GM19351 (cell line): ENCODE data around the gene IL1RAPL1.

ENCODE experiments used
- ATAC-seq: cut with Tn5 transposase; IDR thresholded peaks from one replicate; pipeline ENCODE4 v1.9.1; 2021; ENCODE audit warnings: mild to moderate bottlenecking, moderate library complexity; ENCODE audit not compliant: unreplicated experiment

The IL1RAPL1 gene

DNA sequence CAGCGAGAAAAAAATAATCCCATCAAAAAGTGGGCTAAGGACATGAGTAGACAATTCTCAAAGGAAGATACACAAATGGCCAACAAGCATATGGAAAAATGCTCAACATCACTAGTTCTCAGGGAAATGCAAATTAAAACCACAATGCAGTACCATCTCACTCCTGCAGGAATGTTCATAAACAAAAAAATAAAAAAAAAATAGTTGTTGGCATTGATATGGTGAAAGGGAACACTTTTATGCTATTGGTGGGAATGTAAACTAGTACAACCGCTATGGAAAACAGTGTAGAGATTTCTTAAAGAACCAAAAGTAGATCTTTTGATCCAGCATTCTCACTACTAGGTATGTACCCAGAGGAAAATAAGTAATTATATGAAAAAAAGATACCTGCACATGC lies 1119.8 kb downstream of the IL1RAPL1 start:
- no peak for ATAC-seq

GRCh38 chrX:29721152-29721551 lies 1133.9 kb downstream of the IL1RAPL1 start:
- no peak for ATAC-seq

GRCh38 chrX:29724316-29724715 lies 1137.1 kb downstream of the IL1RAPL1 start:
- ATAC-seq: peak; percentile 42

GRCh38 chrX:29726811-29727210 lies 1139.6 kb downstream of the IL1RAPL1 start:
- no peak for ATAC-seq

GRCh38 chrX:29728639-29729038 lies 1141.4 kb downstream of the IL1RAPL1 start:
- no peak for ATAC-seq

GRCh38 chrX:29744966-29745365 lies 1157.7 kb downstream of the IL1RAPL1 start:
- no peak for ATAC-seq

DNA sequence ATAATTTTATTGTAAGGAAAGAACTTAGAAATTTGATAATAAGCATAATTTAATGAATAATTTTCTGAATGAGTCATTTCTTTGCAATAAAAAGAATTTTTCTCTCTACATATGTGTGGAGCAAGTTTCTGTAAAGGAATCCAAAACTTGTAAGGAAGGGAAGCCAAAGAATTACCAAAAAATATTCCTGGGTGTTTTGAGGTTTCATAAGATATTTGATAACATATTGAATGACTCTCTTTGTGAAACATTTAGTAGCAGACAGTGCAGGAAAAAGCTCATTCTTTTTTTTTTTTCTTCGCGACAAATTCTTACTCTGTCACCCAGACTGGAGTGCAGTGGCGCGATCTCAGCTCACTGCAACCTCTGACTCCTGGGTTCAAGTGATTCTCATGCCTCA lies 1159.1 kb downstream of the IL1RAPL1 start:
- ATAC-seq: no peak

- ATAC-seq: no peak
Observed at GRCh38 chrX:29762006-29762405, 1174.8 kb downstream of the IL1RAPL1 start.

DNA sequence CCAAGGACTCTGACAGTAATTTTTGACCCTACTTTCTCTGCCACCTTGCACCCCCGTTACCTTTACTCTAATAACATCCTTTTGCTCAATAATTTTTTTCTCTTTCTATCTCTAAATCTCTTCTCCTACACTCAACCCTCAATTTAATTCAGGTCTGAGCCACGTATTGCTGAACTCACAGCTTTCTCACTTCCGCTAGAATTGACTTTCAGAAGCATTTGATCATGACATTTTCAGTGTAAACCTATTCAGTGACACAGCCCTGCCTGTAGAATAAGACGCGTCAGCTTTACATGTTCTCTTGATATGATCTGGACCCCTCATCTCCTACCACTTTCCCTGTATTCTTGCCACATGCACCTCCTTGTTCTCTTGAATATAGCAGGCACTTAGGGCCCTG lies 1188.6 kb downstream of the IL1RAPL1 start:
- no peak for ATAC-seq

- ATAC-seq: no peak
Observed at GRCh38 chrX:29787656-29788055, 1200.4 kb downstream of the IL1RAPL1 start.

GRCh38 chrX:29788991-29789699 lies 1201.9 kb downstream of the IL1RAPL1 start:
- ATAC-seq: no peak

- no peak for ATAC-seq
Observed at GRCh38 chrX:29792335-29792734, 1205.1 kb downstream of the IL1RAPL1 start.

- no peak for ATAC-seq
Observed at GRCh38 chrX:29797156-29797555, 1209.9 kb downstream of the IL1RAPL1 start.

DNA sequence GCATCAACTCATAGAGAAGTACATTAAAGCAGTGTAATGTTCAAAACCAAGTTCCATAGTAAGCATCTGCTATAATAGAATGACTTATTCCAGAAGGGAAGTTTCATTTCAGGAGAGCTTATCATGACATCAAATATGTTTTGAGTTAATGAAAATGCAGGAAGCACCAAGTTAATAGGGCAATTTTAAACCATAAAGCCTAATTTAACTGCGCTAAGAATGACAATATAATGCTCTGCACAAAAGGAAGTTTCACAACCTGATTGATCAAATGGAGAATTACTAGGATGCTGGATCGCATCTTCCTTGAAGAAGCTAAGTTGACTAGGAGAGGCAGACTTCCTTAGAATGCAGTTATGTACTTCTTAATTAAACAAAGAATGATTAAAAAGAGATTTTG lies 1211.2 kb downstream of the IL1RAPL1 start:
- ATAC-seq: no peak

DNA sequence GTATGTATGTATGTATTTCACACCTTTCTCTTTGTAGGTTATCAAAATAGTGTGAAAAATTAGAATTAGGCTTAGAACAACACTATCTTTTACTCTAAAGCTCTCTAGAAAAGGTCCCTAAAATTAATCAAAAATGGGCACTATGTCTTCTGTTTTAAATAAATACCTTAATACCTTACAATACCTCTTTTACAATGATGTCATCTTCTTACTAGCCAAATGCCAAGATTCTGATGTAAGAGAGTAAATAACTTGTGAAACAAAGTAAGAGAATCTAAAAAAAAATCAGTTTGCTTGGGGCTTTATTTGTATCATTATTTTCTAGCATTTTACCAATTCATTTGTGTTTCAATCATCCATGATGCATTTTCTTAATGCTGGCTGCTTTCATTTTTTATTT lies 1225.9 kb downstream of the IL1RAPL1 start:
- no peak for ATAC-seq

- ATAC-seq: no peak
Observed at GRCh38 chrX:29824176-29824906, 1237.1 kb downstream of the IL1RAPL1 start.

- no peak for ATAC-seq
Observed at GRCh38 chrX:29826742-29827141, 1239.5 kb downstream of the IL1RAPL1 start.

DNA sequence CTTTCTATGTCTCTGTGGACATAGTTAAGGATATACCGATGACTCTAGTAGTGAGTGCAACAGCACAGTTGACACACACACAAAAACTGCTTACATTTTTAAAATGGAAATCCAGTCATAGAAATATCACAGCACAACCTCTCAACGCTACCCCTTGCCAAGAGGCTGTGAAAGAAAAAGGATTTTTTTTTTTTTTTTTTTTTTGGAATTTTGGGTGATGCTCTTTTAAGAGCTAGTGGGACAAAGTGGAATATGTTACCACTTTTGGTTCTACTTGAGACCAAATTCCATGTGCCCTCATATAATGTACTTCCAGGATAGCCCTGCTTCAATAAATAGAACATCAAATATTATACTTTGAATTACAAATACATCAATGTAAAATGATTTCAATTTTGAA lies 1247.1 kb downstream of the IL1RAPL1 start:
- ATAC-seq: no peak

DNA sequence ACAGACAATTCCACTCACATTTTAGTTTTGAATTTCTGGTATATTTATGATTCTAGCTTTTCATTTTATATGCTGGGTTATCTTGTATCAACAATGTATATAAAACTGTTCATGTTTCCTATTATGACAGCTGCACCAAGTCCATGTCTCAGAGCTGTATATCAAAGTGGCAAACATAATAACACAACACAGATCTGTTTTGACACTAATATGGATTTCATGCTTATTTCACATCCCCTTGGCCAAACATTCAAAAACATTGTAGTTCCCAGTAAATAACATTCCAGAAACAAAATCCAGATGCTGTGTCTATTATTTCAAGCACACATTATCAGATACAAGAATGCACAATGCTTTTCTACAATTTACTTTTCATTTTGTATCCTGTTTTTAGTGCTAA lies 1247.5 kb downstream of the IL1RAPL1 start:
- ATAC-seq: no peak

DNA sequence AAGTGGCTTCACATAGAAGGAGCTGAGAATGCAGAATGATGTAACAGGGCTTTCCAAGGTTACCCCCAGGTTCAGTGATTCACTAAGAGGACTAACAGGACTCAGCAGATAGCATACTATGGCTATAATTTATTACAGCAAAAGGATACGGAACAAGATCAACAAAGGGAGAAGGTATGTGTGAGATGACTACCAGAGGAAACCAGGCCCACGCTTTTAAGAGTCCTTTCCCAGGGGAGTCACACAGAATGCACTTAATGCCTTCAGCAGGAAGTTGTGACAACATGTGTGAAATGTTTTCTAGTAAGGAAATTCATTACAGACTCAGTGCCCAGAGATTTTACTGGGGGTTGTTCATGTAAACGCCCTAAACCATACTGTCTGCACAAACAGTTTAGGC lies 1254.5 kb downstream of the IL1RAPL1 start:
- ATAC-seq: peak; percentile 41

GRCh38 chrX:29842552-29842951 lies 1255.3 kb downstream of the IL1RAPL1 start:
- no peak for ATAC-seq

DNA sequence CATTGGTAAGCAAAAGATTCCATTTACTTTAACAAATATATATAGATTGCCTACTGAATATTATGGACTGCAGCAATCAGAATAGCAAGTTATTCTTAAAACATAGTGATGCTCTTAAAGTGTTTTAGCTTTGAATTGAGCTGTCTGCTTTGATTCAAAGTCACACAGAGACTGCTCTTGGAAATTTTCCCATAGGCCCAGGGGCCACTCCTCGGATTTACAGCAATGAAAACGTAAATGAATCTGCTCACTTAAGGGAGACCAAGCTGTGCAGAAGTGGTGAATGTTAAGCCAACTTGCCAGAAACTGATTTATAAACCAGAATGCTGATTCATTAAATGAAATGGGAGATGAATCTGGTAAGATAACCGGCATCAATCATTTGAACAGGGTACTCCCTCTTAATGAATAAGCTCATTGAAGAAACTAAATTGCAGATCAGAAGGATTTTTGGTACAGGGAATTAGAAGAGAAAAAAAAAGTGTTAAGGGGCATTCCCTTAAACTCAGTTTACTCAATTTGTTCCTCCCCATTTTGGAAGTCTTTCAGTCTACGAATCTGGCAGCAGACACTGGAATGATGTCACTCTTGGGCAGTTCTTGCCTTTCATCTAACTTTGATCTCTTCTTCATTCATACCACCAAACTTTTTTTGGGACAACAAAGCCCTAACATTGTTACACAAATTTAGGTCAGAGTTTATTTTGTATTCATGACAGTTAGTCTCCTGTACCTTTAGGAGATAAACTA lies 1264.8 kb downstream of the IL1RAPL1 start:
- ATAC-seq: no peak
